Measurements from ENCODE around the gene FAM222A.

FAM222A gene

GRCh38 chr12:109815225-109815624, 101.6 kb downstream of the FAM222A start:
- no peak for TF ChIP-seq CTCF (conservative IDR thresholded peaks at IDR 0.05; ENCODE audit: low read length)
- no peak overlapping the region for H3K4me3 ChIP-seq (ENCODE audit: low read length)
- no peak for DNase-seq (ENCODE audit: low read depth)

GRCh38 chr12:109815757-109816617, 102.4 kb downstream of the FAM222A start:
- TF ChIP-seq CTCF (conservative IDR thresholded peaks at IDR 0.05; ENCODE audit: low read length), result no peak
- no peak for DNase-seq (ENCODE audit: low read depth)
- H3K4me3 ChIP-seq (ENCODE audit: low read length), result no peak overlapping the region

- TF ChIP-seq CTCF (conservative IDR thresholded peaks at IDR 0.05; ENCODE audit: low read length), result no peak
- H3K4me3 ChIP-seq (ENCODE audit: low read length), result no peak overlapping the region
- DNase-seq (ENCODE audit: low read depth), result no peak
These were observed 103.2 kb downstream of the FAM222A start for GRCh38 chr12:109816870-109817269.

- H3K4me3 ChIP-seq (ENCODE audit: low read length), result no peak overlapping the region
- TF ChIP-seq CTCF (conservative IDR thresholded peaks at IDR 0.05; ENCODE audit: low read length), result no peak
- DNase-seq (ENCODE audit: low read depth), result no peak
These were observed 104.1 kb downstream of the FAM222A start for GRCh38 chr12:109817627-109818231.

- H3K4me3 ChIP-seq (ENCODE audit: low read length), result no peak overlapping the region
- no peak for DNase-seq (ENCODE audit: low read depth)
- no peak for TF ChIP-seq CTCF (conservative IDR thresholded peaks at IDR 0.05; ENCODE audit: low read length)
These were observed 104.6 kb downstream of the FAM222A start for GRCh38 chr12:109818253-109818652.

GRCh38 chr12:109818905-109819500, 105.4 kb downstream of the FAM222A start:
- H3K4me3 ChIP-seq (ENCODE audit: low read length), result no peak overlapping the region
- DNase-seq (ENCODE audit: low read depth), result peak; percentile 88
- no peak for TF ChIP-seq CTCF (conservative IDR thresholded peaks at IDR 0.05; ENCODE audit: low read length)

Measured in AG10803 (cell line).